Gastroesophageal sphincter (tissue), 4 donors: ENCODE results near the gene ZBTB5. TPM values are rescaled to one million over a fixed set of nuclear protein-coding genes. Genes with fewer than 3 reads are reported as not detected.
"Not testable (repeated sequence)": the region's sequence is repeated elsewhere in the genome, so short reads cannot be mapped to it uniquely, and the experiment has no call there.

Source experiments
- ATAC-seq: fragments of 150-250 bp; one replicate; pipeline ENCODE4 v1.9.1; 2016; ENCODE audit warnings: mild to moderate bottlenecking, moderate library complexity
- H3K27ac ChIP-seq, 4 donors: fragments of 200-600 bp; sonication (generic) in 3 of 4; 1 replicate in 3 of 4; 2 replicates in 1 of 4; pipeline ENCODE4 v1.5.1; 2016 to 2019
- H3K27me3 ChIP-seq: fragments of 200-600 bp; sonication (generic); one replicate; pipeline ENCODE4 v1.5.1; 2019
- H3K36me3 ChIP-seq, 2 donors: fragments of 200-600 bp; sonication (generic); one replicate each; pipeline ENCODE4 v1.5.1; 2019; ENCODE audit warnings: control low read depth in 1 of 2
- H3K4me1 ChIP-seq, 3 donors: fragments of 200-600 bp; sonication (generic); 1 replicate in 2 of 3; 2 replicates in 1 of 3; pipeline ENCODE4 v1.5.1; 2016 to 2019; ENCODE audit warnings: control low read depth in 2 of 3
- H3K4me3 ChIP-seq, 2 donors: fragments of 200-600 bp; sonication (generic); one replicate each; pipeline ENCODE4 v1.5.1; 2019; ENCODE audit warnings: mild to moderate bottlenecking in 1 of 2, moderate library complexity in 1 of 2
- H3K9me3 ChIP-seq, 3 donors: fragments of 200-600 bp; sonication (generic); one replicate each; pipeline ENCODE4 v1.5.1; 2017 to 2019; ENCODE audit warnings: control low read depth in 2 of 3
- EP300 ChIP-seq: sonication (generic); formaldehyde crosslinking; IDR thresholded peaks from one replicate; pipeline ENCODE4 v1.6.1; 2017; ENCODE audit warnings: antibody characterized with exemption, mild to moderate bottlenecking
- POLR2A ChIP-seq, 2 donors: fragments of 450-650 bp; IDR thresholded peaks; one replicate each; pipeline ENCODE4 v1.6.1; 2017; ENCODE audit warnings: antibody characterized with exemption in 2 of 2, mild to moderate bottlenecking in 2 of 2, moderate library complexity in 1 of 2
- POLR2AphosphoS5 ChIP-seq: sonication (generic); formaldehyde crosslinking; IDR thresholded peaks from one replicate; pipeline ENCODE4 v1.6.1; 2017; ENCODE audit warnings: antibody characterized with exemption
- WGBS, 2 donors: methylation state at CpG; one replicate each; pipeline ENCODE4 v1.1.5; 2018; ENCODE audit warnings: low coverage in 1 of 2; 5-methylcytosine and 5-hydroxymethylcytosine counted together
- total RNA-seq, 4 donors: library from RNA; depleted of rRNA; stranded (reverse); fragments of >200 nt; gene quantifications; one replicate each; pipeline ENCODE4 v1.1.0, GENCODE V29; 2016
- TF ChIP-seq, protein P1 (sequence below), 4 experiments: fragments of 200-600 bp in 2 of 4; fragments of 450-650 bp in 2 of 4; sonication (generic) in 1 of 4; IDR thresholded peaks; one replicate each; pipeline ENCODE4 v1.5.1; 2017 to 2019; ENCODE audit warnings: antibody characterized with exemption in 4 of 4, mild to moderate bottlenecking in 2 of 4, moderate library complexity in 2 of 4

Gene ZBTB5, protein sequence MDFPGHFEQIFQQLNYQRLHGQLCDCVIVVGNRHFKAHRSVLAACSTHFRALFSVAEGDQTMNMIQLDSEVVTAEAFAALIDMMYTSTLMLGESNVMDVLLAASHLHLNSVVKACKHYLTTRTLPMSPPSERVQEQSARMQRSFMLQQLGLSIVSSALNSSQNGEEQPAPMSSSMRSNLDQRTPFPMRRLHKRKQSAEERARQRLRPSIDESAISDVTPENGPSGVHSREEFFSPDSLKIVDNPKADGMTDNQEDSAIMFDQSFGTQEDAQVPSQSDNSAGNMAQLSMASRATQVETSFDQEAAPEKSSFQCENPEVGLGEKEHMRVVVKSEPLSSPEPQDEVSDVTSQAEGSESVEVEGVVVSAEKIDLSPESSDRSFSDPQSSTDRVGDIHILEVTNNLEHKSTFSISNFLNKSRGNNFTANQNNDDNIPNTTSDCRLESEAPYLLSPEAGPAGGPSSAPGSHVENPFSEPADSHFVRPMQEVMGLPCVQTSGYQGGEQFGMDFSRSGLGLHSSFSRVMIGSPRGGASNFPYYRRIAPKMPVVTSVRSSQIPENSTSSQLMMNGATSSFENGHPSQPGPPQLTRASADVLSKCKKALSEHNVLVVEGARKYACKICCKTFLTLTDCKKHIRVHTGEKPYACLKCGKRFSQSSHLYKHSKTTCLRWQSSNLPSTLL
- 10 to 100 TPM; 12.3 to 15.8 (median 13.5) TPM for total RNA-seq

DNA sequence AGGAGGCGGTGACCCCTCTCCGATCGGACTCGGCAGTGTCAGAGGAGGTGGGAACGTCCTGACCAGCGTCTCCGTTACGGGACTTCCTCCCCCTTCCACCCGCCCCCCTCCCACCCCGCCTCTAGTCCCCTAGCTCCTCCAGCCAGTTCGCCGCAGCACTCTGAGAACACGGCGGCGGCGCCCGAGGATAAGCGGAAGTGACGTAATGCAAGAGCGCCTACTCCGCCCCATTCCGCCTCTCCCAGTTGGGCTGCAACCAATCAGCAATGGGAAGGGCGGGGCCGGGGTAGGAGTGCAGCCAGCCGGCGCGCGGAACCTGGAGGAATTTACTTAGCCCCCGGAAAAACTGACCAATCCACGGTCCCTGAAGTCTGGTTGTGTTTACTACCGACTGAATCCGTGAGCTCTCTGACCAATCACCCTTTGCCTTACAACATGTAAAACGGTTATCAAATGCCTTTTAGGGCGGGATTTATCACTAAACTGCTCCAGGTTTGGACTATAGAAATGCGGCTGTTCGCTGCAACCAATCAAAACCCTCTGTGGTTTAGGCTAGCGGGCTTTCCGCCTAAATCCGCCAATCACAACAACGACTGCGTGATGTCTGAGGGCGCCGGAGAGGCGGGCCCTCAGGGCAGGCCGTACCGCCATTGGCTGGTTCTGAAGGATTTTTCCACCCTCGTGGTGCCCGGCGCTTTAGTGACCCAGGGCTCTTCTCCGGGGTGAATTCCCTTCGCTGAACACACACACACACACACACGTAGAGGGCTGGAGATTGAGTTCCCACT lies at the start of gene ZBTB5:
ZBTB5 (minus strand) TSS at position 202 of the 788 bp plus-strand sequence. CDS start 22,899 bp downstream, outside the sequence.
- Histone ChIP-seq H3K4me1 (peaks cover 0 to 52% (median 21%) of the 10 kb centered on the region in 3 donors), H3K4me3 (peak within 1 kb of the TSS; percentile 70 to 92), H3K27ac (peak within 1 kb of the TSS; percentile 93 to 100 (median 99)), H3K27me3 (no peaks in the 10 kb centered on the region), H3K36me3 (no peaks in the 10 kb centered on the region), H3K9me3 (no peaks in the 10 kb centered on the region)
- TF ChIP-seq POLR2A (IDR thresholded peaks at IDR 0.05) (peak; percentile 37 to 54), EP300 (no peak), POLR2AphosphoS5 (peak; percentile 77)
- ATAC-seq, result peak; percentile 93
- WGBS, 2 donors, result no CpG with 5 or more reads among the region's 52 CpGs

DNA sequence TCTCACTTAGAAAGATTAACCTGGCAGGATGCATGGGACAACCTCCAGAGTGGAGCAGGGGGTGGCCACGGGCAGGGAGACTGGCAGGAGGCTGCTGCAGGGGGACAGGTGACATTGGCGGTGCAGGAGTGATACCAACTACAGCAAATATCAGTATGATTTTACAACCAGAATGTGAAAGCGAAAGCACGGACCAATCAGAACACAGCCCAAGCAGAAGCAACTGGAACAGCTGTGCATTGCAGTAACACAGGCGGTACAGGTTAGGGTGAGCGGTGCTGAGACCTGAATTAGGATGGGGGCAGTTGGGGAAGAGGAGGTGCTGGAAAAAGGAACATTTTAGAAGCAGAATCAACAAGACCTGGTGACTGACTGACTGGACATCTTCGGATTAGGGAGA lies 49.7 kb upstream of the ZBTB5 start:
- H3K4me1 ChIP-seq, result no peaks in the 10 kb centered on the region
- no peak for TF ChIP-seq EP300
- TF ChIP-seq POLR2AphosphoS5, result no peak
- TF ChIP-seq, protein P1, sequence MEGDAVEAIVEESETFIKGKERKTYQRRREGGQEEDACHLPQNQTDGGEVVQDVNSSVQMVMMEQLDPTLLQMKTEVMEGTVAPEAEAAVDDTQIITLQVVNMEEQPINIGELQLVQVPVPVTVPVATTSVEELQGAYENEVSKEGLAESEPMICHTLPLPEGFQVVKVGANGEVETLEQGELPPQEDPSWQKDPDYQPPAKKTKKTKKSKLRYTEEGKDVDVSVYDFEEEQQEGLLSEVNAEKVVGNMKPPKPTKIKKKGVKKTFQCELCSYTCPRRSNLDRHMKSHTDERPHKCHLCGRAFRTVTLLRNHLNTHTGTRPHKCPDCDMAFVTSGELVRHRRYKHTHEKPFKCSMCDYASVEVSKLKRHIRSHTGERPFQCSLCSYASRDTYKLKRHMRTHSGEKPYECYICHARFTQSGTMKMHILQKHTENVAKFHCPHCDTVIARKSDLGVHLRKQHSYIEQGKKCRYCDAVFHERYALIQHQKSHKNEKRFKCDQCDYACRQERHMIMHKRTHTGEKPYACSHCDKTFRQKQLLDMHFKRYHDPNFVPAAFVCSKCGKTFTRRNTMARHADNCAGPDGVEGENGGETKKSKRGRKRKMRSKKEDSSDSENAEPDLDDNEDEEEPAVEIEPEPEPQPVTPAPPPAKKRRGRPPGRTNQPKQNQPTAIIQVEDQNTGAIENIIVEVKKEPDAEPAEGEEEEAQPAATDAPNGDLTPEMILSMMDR (IDR thresholded peaks at IDR 0.05), result no peak
- TF ChIP-seq POLR2A (IDR thresholded peaks at IDR 0.05), result no peak
- H3K27ac ChIP-seq, result no peak overlapping the region
- WGBS, 2 donors, result 88 to 93% methylated on average over 6 to 7 of the region's 7 CpGs
- peaks cover 0 to 91% of the 10 kb centered on the region in 2 donors for H3K36me3 ChIP-seq
- no peaks in the 10 kb centered on the region for H3K27me3 ChIP-seq
- H3K4me3 ChIP-seq, result no peak overlapping the region
- no peak for ATAC-seq
- no peaks in the 10 kb centered on the region for H3K9me3 ChIP-seq

DNA sequence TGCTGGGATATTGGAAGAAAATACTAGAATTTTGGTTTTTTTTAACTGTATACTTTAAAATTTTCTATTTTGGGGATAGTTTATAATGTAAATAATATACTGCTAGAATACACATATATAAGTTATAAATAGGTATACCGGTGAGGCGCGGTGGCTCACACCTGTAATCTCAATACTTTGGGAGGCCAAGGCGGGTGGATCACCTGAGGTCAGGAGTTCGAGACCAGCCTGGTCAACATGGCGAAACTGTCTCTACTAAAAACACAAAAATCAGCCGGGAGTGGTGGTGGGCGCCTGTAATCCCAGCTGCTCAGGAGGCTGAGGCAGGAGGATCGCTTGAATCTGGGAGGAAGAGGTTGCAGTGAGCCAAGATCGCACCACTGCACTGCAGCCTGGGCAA lies 49.2 kb upstream of the ZBTB5 start:
- not testable (repeated sequence) for H3K4me1 ChIP-seq, H3K9me3 ChIP-seq, ATAC-seq, H3K4me3 ChIP-seq, H3K27ac ChIP-seq, H3K27me3 ChIP-seq
- 96 to 100% methylated on average over 10 of the region's 10 CpGs for WGBS, 2 donors
- peaks cover 0 to 85% of the 10 kb centered on the region in 2 donors for H3K36me3 ChIP-seq

DNA sequence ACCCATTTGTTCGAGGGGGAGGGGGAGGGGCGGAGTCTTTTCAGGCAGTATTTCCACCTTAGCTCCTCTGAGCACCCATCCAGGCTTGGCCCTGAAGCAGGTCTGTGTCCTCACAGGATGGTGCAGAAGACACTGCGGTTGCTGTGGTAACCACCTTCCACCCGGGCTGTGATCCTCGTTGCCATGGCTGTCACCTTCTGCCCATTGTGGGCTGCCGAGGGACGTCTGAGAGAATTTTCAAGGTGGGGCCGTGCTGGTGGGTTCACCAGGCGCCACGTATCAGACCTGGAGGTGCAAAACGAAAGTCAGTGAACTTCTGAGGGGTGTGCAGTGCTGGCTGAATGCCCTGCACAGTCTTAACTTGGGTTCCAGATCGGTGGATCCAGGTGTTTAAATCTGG lies 47.2 kb upstream of the ZBTB5 start:
- H3K27me3 ChIP-seq, result no peaks in the 10 kb centered on the region
- no peak for ATAC-seq
- H3K27ac ChIP-seq, result no peak overlapping the region
- H3K36me3 ChIP-seq, result peaks cover 0 to 84% of the 10 kb centered on the region in 2 donors
- no peak overlapping the region for H3K4me3 ChIP-seq
- TF ChIP-seq POLR2AphosphoS5 (no peak), POLR2A (IDR thresholded peaks at IDR 0.05) (no peak), EP300 (no peak)
- TF ChIP-seq, protein P1 (IDR thresholded peaks at IDR 0.05), result no peak
- no peaks in the 10 kb centered on the region for H3K4me1 ChIP-seq
- WGBS, 2 donors, result 67% methylated on average over 5 of the region's 12 CpGs; no CpG with 5 or more reads in 1 of the 2 donors
- no peaks in the 10 kb centered on the region for H3K9me3 ChIP-seq

DNA sequence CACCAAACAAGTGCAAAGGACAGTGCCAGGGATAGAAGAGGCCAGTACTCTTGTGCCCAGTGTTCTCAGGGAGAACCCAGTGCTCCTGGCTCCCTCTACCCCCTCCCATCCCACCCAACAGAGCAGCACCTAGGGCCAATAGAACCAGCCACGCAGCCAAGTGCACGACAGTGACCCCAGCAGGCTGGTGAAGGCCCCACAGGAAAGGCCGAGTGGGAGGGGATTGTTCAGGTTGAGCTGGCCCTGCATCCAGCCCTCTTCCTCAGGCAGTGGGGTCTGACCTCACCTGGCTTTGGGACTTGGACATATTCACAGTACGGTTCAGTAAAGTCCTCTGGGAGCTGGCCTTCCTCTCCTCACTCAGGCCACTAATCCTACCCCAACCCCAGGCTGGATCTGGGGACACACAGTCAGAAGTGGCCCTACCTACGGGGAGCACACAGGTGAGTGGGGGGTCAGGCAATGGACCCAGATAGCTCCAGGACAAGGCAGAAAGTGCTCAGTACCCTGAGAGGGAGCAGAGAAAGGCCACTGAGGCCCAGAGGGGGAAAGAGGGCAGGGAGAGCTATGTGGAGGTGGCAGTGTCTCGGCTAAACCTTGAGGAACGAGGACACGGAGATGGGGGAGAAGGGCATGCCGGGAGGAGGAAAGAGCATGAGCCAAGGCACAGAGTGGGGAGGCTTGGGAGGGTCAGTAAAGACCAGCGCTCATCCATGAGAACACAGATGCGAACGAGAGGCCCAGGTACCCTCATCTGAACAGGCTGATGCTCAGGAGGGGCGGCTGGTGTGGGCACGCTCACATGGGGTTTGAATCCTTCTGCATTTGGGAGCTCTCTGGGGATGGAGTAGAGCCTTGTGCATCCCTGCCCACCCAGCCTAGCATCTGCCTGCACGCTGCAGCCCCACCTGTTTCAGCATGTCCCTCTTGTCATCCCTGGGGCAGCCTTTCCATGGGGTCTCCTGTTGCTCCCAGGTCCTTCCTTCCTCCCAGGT lies 46.1 kb upstream of the ZBTB5 start:
- Histone ChIP-seq H3K36me3 (peaks cover 0 to 81% of the 10 kb centered on the region in 2 donors), H3K4me1 (no peaks in the 10 kb centered on the region), H3K9me3 (no peaks in the 10 kb centered on the region), H3K27ac (no peak overlapping the region), H3K27me3 (no peaks in the 10 kb centered on the region), H3K4me3 (no peak overlapping the region)
- no peak for TF ChIP-seq EP300
- TF ChIP-seq, protein P1 (IDR thresholded peaks at IDR 0.05), result peak in 1 of 4 experiments; percentile 38
- 88 to 92% methylated on average over 7 to 10 of the region's 15 CpGs for WGBS, 2 donors
- no peak for ATAC-seq

DNA sequence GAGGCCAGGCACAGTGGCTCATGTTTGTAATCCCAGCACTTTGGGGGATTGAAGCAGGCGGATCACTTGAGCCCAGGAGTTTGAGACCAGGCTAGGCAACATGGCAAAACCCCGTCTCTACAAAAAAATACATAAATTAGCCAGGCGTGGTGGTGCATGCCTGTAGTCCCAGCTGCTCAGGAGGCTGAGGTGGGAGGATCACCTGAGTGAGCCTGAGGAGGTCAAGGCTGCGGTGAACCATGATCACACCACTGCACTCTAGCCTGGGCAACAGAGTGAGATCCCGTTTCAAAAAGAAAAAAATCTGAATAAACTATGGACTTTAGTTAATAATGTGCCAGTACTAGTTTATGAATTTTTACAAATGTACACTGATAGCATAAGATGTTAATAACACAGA lies 44.8 kb upstream of the ZBTB5 start:
- H3K4me3 ChIP-seq, H3K4me1 ChIP-seq, ATAC-seq, H3K27ac ChIP-seq, H3K9me3 ChIP-seq, H3K27me3 ChIP-seq: not testable (repeated sequence)
- WGBS, 2 donors, result 81 to 93% methylated on average over 4 to 5 of the region's 5 CpGs
- H3K36me3 ChIP-seq, result peaks cover 0 to 81% of the 10 kb centered on the region in 2 donors
